Activated CD4-positive, alpha-beta T cell treated with anti-CD3 and anti-CD28 coated beads for 48 hours (primary cell): ENCODE results near the gene ARHGAP31.
A peak's percentile ranks its signal among the peaks of the same experiment; 100 is the strongest.

ENCODE experiments used
- DNase-seq: peaks from one replicate; pipeline ENCODE4 v3.0.0-alpha.2; 2020

ARHGAP31 gene

GRCh38 chr3:119453822-119454221 is 159.6 kb downstream of the ARHGAP31 start:
- DNase-seq, result no peak

DNA sequence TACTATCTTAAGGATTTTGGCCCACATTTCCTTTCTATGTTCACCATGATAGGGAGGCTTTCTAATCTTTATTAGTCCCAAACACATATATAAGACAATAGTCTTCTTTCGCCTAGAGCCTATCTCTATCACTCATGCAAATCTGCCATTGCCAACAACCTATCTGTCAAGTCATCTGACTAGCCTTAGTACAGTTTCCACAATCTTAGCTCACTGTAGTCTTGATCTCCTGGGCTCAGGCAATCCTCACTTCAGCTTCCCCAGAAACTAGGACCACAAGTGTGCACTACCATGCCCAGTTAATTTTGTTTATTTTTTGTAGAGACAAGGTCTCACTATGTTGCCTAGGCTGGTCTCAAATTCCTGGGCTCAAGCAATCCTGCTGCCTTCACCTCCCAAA is 162.3 kb downstream of the ARHGAP31 start:
- no peak for DNase-seq

- DNase-seq, result no peak
Observed at GRCh38 chr3:119457246-119457645, 163.1 kb downstream of the ARHGAP31 start.

- peak; percentile 99 for DNase-seq
Observed at GRCh38 chr3:119463171-119464169, 169.3 kb downstream of the ARHGAP31 start, which contains the start of gene TMEM39A. Gene TMEM39A (minus strand): TSS chr3:119463615. CDS start chr3:119462074, 1,541 bp downstream.

GRCh38 chr3:119468041-119468440 is 173.9 kb downstream of the ARHGAP31 start:
- DNase-seq, result no peak

GRCh38 chr3:119469418-119470189 is 175.4 kb downstream of the ARHGAP31 start:
- no peak for DNase-seq
